ENCODE measurements around the gene MAP4K2. TPM values are rescaled to one million over a fixed set of nuclear protein-coding genes. Genes with fewer than 3 reads are reported as not detected.

The MAP4K2 gene
- total and polyA plus RNA-seq, 9 of the 15 experiments (the other 6 are each of a cell fraction or from before 2014, with no cell fraction given): 0.13 to 14.5 (median 7.3) TPM

GRCh38 chr11:64743591-64744543 lies 59.1 kb downstream of the MAP4K2 start, which contains the start of gene RASGRP2 (continued):
- TF ChIP-seq ZNF398 (CRISPR knock-in tag; IDR thresholded peaks at IDR 0.05): no peak
- TF ChIP-seq MEF2A (IDR thresholded peaks at IDR 0.05; ENCODE audit: control insufficient read depth, low read depth, low read length): no peak
- peak; percentile 11; the same call in 1 of the 2 replicates for TF ChIP-seq ZBTB40 (IDR thresholded peaks at IDR 0.05)
- no peak for TF ChIP-seq ZBTB40 (CRISPR knock-in tag; IDR thresholded peaks at IDR 0.05)
- TF ChIP-seq ZNF717 (CRISPR knock-in tag; IDR thresholded peaks at IDR 0.05): no peak
- TF ChIP-seq ARID3A (IDR thresholded peaks at IDR 0.05; ENCODE audit: borderline replicate concordance, low read depth, low read length): no peak
- TF ChIP-seq CREB3L1 (IDR thresholded peaks at IDR 0.05; ENCODE audit: borderline replicate concordance, low read depth): no peak
- peak; percentile 37 for TF ChIP-seq ATF4 (CRISPR knock-in tag; IDR thresholded peaks at IDR 0.05)
- TF ChIP-seq HMGN3 (IDR thresholded peaks at IDR 0.05; ENCODE audit: borderline replicate concordance, extremely low read depth, insufficient read length, low read depth, low read length): peak; percentile 83

All from K562 (cell line).